ENCODE data around the gene RAD51B. TPM values are rescaled to one million over a fixed set of nuclear protein-coding genes. Genes with fewer than 3 reads are reported as not detected.
"Not testable (repeated sequence)": the region's sequence is repeated elsewhere in the genome, so short reads cannot be mapped to it uniquely, and the experiment has no call there.

Gene RAD51B
- total RNA-seq, 1 donor from 2014 or later, result 5.3 TPM

DNA sequence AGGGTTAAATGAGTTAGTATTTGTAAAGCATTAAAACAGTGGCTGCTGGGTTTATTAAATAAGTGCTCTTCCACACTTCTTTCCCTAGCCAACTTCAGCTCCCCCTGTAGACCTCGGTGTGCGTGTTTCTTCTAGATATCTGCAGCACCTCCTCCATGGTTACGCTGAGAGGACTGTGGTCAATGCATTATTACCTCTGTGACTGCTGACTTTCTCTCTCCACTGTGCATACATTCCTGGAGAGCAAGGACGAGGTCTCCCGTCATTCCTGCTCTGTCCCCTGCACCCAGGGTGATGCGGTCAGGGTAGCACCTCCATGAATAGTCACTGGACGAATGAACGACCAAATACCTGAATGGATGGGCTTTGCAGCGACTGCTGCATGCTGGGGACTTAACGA, 928.7 kb downstream of the RAD51B start:
- FAIRE-seq (no peak), DNase-seq (ENCODE audit: low spot score in 2 of 2) (no peak)

DNA sequence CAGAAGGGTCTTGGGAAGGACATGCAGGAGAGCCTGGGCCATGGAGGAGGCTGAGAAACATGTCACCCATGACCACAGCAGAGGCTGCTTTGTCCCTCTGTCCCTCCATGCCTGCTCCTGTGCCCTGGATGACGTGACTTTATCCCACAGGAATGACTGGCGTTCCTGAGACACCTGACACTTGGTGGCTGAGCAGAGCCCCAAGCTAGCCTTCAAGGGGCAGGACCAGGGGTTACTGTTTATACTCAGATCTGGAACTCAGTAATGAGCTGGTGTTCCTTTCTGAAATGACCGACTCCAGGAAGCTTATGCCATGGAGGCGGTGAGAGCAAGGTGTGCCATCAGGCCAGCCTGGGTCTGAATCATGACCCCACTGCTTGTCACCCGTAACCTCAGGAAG, 929.1 kb downstream of the RAD51B start:
- FAIRE-seq (no peak), DNase-seq (ENCODE audit: low spot score in 2 of 2) (no peak)

DNA sequence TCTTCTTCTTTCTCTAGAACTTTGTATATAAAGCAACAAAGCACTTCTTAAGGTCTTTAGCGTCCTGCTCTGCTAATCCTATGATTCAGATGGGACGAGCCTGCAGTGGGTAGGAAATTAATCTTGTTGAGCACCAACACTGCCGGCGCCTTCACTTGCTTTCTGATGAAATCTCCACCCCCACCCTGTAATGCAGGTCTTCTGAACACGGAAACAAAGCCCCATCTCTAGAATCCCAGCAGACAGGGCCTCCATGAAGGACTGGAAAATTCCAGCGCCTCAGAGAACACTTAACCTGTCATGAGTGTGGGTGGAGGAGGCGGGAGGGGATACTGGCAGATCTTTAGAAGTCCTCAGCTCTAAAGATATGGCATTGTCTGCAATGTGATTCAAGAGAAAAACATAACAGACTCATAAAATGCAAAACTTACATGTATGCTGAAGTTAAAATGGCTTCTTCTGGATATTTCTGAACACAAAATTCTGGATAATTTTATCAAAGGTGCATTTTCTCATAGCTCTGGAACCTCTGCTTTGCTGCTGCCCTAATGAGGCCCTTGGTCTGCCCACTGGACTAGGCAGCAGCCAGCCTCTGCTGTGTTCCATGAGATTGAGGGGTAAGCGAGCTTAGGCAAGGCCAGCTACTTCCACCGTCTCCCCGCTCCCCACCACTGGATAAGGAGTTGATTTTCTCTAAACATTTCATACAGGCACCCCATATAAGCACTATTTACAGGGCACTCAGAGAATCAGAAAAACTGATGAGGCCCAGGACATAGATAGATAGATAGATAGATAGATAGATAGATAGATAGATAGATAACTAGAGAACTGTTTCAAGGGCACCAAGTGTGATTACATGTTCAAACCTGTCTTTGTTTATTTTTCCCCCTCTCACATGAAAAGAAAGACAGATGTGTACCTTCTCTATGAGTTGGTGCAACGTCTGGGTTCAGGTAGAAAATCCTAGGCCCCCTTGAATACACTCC, 930.2 kb downstream of the RAD51B start:
- DNase-seq (ENCODE audit: low spot score in 2 of 2), result no peak
- no peak for FAIRE-seq

DNA sequence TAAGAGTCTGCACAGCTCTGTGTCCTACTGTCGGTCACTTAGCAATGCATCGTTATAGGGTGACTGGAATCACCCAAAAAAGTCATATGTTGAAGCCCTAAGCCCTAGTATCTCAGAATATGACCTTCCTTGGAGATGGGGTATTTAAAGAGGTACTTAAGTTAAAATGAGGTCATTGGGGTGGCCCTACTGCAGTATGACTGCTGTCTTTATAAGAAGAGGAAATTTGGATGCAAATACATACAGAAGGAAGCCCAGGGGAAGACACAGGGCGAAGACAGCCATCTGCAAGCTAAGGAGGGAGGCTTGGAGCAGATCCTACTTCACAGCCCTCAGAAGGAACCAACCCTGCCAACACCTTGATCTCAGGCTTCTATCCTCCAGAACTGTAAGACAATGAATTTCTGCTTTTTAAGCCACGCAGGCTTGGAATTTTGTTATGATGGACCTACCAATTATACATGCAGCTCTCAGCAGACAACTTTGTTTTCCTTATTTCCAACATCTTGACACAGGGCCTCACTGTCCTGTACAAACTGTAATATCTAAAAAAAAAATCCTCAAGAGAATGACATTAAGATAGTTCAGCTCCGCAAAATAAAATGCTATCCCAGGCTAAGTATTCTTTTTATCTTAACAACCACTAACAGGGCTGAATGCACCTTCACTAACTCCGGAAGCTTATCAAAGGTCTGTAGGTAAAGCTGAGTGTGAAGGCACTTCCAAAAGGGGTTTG, 932.9 kb downstream of the RAD51B start:
- DNase-seq (ENCODE audit: low spot score in 2 of 2) (no peak), FAIRE-seq (no peak)

DNA sequence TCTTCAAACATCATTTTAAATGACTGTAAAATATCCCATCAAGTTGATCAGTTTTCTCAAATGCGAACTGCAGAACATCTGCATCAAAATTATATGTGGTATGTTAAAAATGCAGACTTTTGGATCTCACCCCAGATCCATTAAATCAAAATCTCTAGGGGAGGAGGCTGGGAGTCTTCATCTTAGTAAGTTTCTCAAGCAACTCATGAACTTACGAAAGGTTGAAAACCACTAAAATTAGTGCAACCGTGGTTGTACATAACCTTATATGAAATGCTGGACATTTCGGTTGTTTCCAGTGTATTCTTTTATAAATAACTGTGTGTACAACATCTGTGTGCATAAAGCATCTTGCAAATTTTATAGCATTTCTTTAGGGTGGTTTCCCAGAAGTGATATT, 934.1 kb downstream of the RAD51B start:
- FAIRE-seq (no peak), DNase-seq (ENCODE audit: low spot score in 2 of 2) (no peak)

DNA sequence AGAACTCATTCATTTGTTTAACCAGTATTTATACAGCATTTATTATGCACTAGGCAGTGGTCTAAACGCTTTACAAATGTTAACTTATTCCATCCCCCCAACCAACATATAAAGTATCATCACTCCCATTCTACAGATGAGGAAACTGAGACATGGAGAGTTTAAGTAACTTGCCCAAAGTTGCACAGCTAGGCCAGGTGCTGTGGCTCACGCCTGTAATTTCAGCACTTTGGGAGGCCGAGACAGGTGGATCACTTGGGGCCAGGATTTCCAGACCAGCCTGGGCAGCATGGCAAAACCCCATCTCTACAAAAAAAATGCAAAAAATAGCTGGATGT, 935.4 kb downstream of the RAD51B start:
- FAIRE-seq, result no peak

DNA sequence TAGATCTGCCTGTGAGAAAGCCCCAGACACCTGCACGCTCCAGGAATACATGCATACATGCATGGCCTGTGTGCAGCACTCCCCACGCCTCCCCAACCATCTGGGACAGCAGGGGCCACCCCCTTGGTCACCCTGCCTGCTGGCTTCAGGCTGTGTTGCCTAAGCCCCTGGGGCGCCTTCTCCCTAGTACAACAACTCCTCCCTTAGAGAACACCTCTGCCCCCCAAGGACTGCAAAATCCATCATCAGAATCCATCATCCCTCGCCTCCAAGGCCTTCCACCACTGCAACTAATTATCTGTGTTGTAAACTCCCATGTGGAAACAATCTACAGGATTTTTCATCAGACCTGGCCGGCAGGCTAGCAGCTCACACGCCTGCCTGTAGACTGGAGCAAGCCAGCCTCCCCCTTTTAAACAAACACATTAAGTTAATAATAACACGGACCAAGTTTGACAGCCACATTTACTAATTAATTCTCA, 936.5 kb downstream of the RAD51B start:
- no peak for DNase-seq (ENCODE audit: low spot score in 2 of 2)
- FAIRE-seq, result no peak

More for the DNA sequence above, 935.4 kb downstream of the RAD51B start:
- no peak for DNase-seq (ENCODE audit: low spot score in 2 of 2)

DNA sequence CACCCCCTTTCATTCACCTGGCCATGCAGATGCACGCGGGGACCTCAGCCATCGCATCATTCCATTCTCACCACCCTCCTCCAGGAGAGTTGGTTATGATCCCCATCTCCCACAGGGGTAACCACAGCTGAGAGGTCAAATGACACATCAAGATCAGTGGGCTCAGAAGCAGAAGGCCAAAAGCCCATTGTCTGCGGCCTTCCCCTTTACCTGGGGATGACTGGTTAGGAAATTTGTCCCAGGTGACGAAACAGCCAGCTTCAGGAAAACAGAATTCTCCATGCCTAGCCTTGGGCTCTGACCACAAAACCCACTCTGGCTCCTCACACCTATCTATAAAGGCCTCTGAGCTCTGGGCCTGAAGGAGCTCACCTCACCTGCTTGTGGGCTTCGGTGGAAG, 937.2 kb downstream of the RAD51B start:
- DNase-seq (ENCODE audit: low spot score in 2 of 2), result no peak
- FAIRE-seq, result no peak

DNA sequence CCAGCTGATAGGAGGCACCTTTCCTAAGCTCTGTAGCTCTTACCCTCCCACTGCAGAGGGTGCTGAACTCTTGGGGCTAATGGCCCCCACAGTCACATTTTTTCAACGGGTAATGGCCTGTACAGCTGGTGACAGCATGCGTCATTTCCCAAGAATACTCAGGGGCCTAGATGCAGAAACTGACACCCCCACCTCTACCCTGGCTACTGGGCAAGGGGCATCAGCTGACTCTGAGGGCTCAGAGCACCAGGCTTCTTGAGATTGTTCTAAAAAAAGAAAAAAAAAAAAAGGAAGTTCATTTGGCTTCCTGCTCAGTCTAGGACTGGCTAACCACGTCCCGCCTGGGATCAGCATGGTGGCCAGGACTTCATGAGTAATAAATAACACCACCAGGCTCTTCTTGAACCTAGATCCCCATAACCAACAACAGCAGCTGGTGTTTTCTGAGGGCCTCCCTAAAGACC, 938.1 kb downstream of the RAD51B start:
- FAIRE-seq, result no peak
- no peak for DNase-seq (ENCODE audit: low spot score in 2 of 2)

DNA sequence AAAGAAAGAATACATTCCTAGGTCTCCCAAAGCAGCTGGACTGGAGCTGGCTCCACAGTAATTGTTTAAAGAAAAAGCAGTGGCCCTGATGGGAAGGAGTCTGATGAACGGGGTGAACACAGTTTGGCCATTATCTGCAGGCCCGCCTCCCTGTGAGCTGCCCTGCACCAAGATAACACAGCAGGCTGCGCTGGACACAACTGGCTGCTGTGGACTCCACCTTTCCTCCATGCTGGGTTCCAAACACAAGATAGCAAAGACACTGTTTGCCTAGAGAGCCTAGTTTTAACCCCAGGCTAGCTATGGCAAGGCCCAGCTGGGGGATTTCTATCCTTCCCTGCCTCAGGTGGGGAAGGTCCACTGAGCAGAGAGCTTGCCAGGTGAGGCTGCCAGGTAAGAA, 938.7 kb downstream of the RAD51B start:
- FAIRE-seq (no peak), DNase-seq (ENCODE audit: low spot score in 2 of 2) (no peak)

DNA sequence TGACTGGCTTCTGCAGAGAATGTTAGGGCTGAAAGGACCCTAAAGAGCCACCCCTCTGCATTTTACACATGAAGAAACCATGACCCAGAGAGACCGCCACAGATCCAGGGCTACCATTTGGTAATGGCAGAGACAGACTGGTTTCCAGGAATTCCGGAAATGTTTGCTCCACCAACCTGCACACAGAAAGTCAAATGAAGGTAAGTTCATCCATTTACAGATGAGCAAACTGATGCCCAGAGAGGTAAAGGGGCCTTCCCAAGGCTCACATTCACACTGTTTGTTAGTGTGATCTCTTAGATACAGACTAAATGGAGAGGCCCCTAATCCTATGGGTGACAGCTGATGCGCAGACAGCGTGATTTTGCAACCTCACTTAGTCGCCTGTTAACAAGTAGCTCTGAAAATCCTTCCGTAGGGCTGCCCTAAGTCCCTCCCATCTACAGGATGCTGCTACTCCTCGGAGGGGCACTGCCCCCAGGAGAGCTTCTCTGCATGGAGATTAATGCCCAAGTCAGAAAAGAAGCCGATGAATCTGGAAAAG, 939.5 kb downstream of the RAD51B start:
- DNase-seq (ENCODE audit: low spot score in 2 of 2) (no peak), FAIRE-seq (no peak)

DNA sequence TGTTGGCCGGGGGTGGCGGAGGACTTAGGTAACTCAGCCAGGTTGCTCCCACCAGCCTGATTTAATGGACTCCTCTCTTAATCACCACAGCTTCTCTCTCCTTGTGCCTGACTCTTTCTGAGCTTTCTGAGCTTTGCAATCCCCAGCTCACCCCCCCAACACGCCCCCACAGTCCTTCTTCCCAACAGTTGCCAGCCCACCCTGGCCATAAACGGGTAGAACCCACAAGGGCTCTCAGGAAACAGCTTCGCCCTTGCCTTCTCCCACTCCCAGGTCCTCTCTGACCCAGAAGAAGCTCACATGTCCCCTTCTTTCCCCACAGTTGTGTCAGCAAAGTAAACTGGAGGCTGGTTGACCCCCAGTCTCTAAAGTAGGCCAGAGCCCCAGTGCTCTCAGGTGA, 940.4 kb downstream of the RAD51B start:
- FAIRE-seq, result no peak
- DNase-seq (ENCODE audit: low spot score in 2 of 2), result no peak

DNA sequence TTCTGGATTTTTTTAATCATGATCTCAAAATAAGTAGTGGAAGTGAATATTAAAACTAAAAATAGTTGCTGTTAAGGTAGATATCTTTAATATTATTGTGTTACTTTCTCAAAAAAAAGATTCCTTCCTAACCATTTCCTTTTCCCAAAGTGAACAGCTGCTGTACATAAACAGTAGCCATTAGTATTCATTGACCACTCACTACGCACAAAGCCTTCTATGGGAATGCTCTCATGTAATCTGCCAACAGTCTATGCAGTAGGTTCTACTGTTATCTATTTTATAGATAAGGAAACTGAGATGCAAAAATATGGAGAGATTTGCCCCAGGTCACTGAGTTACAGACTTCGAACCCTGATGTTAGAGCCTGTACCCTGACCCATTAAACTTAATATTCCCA, 941.2 kb downstream of the RAD51B start:
- FAIRE-seq (no peak), DNase-seq (ENCODE audit: low spot score in 2 of 2) (no peak)

DNA sequence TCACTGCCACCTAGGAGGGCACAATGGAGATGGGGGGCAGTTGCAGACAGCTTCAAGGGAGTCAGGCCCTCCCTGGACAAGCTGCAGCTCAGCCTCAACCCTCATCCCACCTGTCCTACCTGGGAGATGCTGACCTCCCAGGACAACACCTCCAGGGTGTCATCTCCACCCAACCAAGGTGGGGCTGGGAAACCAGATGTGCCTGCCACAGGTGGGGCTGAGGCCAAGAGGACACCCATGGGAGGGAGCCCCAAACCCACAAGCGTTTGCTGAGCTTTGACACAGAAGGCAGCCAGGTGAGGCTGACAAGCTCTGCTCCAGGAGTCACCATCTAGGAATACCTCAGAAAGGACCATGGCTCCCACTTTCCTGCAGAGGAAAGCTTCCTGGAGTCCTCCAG, 941.8 kb downstream of the RAD51B start:
- no peak for DNase-seq (ENCODE audit: low spot score in 2 of 2)

DNA sequence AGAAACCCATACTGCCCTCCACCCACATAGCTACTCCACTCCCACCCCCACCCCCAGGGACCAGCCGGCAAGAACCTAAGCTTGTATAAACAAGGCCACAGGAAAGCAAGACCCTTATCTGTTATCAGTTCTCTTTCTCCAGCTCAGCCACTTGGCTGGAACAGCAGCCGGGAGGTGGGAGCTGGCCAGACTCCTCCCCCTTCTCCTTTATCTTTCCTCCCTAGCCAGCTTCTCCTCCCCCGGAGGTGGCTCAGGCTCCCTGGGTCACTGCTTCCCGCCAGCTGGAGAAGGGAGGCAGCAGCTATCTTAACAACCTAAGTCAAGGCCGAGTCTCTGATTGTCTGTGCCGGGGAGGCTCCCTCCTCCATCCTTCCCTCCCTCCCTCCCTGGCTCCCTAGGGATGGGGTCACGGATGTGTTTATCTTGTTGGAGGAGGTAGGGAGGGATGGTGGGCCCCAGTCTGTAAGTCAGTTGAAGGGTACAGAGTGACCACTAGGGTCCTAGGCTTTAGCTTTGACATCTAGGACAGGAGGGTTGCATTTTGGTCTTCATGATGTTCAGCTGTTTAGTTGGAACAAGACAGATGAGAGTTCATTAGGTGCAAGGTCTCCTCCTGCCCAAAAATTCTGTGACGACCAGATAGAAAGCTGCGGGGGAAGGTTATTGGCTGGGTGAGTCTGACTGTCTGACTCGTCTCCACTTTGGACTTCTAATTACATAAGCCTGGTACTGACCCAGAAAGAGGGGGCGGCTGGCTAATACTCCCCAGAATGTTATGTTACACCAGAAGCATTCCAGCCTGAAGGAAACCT, 943.6 kb downstream of the RAD51B start:
- FAIRE-seq (no peak), DNase-seq (ENCODE audit: low spot score in 2 of 2) (peak in 1 of 2 donors; percentile 33)

More for the DNA sequence above, 941.8 kb downstream of the RAD51B start:
- FAIRE-seq, result no peak

DNA sequence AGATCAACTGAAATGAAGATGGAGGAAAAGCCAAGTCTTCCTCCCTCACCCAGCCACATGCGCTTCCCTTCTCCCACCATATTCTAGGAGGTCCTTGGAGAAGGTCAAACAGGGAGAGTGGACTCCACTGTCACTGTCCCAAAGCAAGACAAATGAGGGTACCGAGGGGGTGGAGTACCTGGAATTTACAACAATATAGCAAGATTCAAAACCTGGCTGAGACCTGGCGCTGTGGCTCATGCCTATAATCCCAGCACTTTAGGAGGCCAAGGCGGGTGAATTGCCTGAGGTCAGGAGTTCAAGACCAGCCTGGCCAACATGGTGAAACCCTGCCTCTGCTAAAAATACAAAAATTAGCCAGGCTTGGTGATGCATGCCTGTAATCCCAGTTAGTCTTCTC, 944.3 kb downstream of the RAD51B start:
- FAIRE-seq; DNase-seq (ENCODE audit: low spot score in 2 of 2): not testable (repeated sequence)

DNA sequence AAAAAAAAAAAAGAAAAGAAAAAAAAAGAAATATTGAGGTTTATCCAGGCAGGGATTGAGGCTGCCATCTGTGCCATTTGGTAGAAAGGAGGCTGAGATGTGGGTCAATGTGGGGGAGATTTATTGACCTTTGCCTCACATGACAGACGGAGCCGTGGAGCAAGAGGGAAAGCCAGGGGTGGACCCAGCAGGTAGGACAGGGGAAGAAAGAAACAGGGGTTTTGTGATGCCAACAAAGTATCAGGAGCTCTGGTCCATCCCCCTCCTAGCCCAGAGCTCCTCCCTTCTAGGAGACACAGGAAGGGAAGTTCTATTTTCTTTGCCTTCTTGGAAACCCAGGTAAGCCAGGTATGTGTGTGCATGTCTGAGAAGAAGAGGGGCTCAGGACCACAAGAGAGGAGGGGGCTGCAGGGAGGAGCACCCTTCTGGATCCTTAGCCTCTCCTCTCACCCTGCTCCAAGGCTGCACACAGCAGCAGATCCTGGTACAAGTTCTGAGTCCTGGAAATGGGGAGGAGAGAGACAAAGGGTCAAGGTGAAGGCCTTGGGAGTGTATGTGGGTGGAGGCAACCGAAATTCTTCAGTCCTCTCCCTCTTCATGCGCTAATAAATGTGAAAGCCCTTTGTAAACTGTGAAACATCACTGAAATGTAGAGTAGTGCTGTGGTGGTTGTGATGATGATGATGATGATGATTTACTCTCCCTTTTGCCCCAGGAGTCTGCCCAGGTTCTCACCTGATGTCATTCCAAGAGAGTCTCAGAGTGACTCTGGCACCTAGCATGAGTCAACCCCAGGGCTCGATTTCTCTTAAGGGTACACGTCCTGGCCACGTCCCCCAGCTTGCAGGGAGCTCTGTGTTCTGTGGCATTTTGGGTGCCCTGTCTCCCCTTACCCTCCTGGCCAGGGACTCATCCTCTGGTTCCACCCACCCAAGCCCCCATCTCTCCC, 947.0 kb downstream of the RAD51B start:
- FAIRE-seq (no peak), DNase-seq (ENCODE audit: low spot score in 2 of 2) (no peak)

DNA sequence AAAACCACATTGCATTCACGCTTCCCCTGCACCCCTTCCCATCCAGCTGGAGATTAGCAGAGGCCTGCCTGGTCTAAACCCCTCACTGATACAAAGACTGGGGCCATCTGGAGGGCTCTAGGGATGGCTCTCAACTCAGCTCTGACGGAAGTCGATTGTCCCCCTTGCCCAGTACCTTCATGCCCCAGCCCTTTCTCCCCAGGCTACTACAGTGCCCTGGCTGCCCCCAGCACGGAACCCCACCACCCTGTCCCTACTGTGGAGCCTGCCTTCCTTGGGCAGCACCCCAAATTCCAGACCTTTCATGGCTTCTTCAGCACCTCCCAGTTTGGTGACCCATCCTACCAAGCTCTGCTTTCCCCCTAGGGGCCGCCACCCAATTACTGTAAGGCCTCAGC, 947.7 kb downstream of the RAD51B start:
- DNase-seq (ENCODE audit: low spot score in 2 of 2), result no peak
- no peak for FAIRE-seq

DNA sequence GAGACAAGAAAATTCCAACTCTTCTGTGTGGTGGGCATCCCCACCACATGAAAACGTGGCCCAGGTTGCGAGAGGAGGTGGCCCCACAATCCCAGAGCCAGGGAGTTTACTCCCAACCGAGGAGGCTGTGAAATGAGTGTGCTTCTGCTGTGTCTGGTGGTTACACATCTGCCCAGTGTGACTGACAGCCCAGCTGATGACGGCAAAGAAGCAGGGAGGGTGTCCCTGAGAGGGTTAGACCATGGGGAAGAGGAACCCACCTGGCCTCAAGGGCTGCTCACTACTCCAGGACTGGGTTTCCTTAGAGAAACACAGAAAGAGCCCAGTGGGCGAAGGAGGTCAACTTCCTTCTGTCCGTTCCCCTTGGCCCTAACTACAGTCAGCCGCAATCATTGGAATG, 948.7 kb downstream of the RAD51B start:
- FAIRE-seq, result no peak

More for the DNA sequence above, 948.7 kb downstream of the RAD51B start:
- no peak for DNase-seq (ENCODE audit: low spot score in 2 of 2)
